A549 (cell line): ENCODE measurements around the gene HGFAC.

Experiments
- CEBPB ChIP-seq, 2 experiments: fragments of >200 bp in 1 of 2; sonication (Bioruptor Twin) in 1 of 2; formaldehyde crosslinking in 1 of 2; IDR thresholded peaks; 2 replicates each; pipeline ENCODE4 v1.6.1; 2012 to 2016
- EHMT2 ChIP-seq: fragments of 200-600 bp; sonication (generic); IDR thresholded peaks from 2 replicates; pipeline ENCODE4 v1.6.1; 2016; ENCODE audit warnings: antibody characterized with exemption, low read depth, mild to moderate bottlenecking, moderate library complexity
- HOXB13 ChIP-seq: fragments of 250-450 bp; sonication (Bioruptor Pico); IDR thresholded peaks from 2 replicates; pipeline ENCODE4 v1.5.0; 2020; ENCODE audit warnings: low read depth, mild to moderate bottlenecking, moderate library complexity
- RAD21 ChIP-seq, 2 experiments: fragments of >200 bp in 1 of 2; sonication (Bioruptor Twin) in 1 of 2; formaldehyde crosslinking in 1 of 2; IDR thresholded peaks in 1 of 2; conservative IDR thresholded peaks in 1 of 2; 2 replicates in 1 of 2; 3 replicates in 1 of 2; pipeline ENCODE4 v1.6.1; 2012 to 2018; ENCODE audit warnings: inconsistent platforms in 1 of 2
- RNF2 ChIP-seq: fragments of 200-600 bp; sonication (generic); IDR thresholded peaks from 2 replicates; pipeline ENCODE4 v1.6.1; 2016; ENCODE audit warnings: low read depth, mild to moderate bottlenecking, antibody characterized with exemption, moderate library complexity, borderline replicate concordance
- SREBF2 ChIP-seq: fragments of 450-650 bp; IDR thresholded peaks from 2 replicates; pipeline ENCODE4 v1.6.1; 2014; ENCODE audit warnings: mild to moderate bottlenecking, moderate library complexity
- TP53 ChIP-seq: fragments of 250-450 bp; sonication (Bioruptor Pico); IDR thresholded peaks from 2 replicates; pipeline ENCODE4 v1.5.0; 2021; ENCODE audit warnings: mild to moderate bottlenecking, moderate library complexity
- TF ChIP-seq, protein P1 (sequence below): fragments of 450-650 bp; IDR thresholded peaks from 2 replicates; pipeline ENCODE4 v1.6.1; 2014; ENCODE audit warnings: antibody characterized with exemption
- TF ChIP-seq, protein P2 (sequence below): fragments of >200 bp; sonication (Bioruptor Twin); formaldehyde crosslinking; IDR thresholded peaks from 3 replicates; pipeline ENCODE4 v1.5.1; 2016
- TF ChIP-seq, protein P3 (sequence below): fragments of 200-600 bp; sonication (generic); IDR thresholded peaks from 2 replicates; pipeline ENCODE4 v1.6.1; 2016; ENCODE audit warnings: antibody characterized with exemption, mild to moderate bottlenecking, moderate library complexity

DNA sequence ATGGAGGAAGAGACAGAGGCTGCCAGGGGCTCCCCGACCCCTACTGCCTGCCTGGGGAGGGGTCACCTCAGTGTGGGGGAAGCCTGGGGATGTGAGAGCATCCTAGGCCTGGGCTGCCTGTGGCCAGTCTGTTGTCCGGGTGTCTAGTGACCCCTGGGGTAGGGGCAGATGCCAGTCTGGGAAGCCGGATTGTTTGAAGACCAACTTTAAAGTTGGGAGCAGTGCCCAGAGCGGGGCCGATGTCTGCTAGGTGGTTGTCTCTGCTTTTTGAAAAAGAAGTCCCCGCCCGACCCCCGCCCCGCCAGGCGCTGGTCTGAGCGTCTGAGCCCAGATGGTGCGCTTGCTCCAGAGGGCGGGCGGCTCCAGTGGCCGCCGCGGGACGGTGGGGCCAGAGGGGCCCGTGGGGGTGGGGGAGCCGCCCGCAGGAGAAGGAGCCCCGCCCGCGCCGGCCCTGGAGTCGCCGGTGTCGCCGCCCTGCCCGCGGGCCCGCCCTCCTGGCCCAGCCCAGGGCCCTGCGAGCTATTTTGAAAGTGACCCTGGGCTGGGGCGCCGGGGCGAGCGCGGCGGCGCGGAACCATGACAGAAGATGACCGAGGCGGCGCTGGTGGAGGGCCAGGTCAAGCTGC is 21.1 kb downstream of the HGFAC start, which contains the start of gene DOK7:
- TF ChIP-seq RNF2: no peak
- TF ChIP-seq HOXB13 (CRISPR knock-in tag): no peak
- TF ChIP-seq RAD21 (conservative IDR thresholded peaks at IDR 0.05 in 1 of 2, IDR thresholded peaks at IDR 0.05 in 1 of 2): no peak
- no peak for TF ChIP-seq EHMT2
- TF ChIP-seq, protein P1, sequence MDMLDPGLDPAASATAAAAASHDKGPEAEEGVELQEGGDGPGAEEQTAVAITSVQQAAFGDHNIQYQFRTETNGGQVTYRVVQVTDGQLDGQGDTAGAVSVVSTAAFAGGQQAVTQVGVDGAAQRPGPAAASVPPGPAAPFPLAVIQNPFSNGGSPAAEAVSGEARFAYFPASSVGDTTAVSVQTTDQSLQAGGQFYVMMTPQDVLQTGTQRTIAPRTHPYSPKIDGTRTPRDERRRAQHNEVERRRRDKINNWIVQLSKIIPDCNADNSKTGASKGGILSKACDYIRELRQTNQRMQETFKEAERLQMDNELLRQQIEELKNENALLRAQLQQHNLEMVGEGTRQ: no peak
- TF ChIP-seq, protein P2, sequence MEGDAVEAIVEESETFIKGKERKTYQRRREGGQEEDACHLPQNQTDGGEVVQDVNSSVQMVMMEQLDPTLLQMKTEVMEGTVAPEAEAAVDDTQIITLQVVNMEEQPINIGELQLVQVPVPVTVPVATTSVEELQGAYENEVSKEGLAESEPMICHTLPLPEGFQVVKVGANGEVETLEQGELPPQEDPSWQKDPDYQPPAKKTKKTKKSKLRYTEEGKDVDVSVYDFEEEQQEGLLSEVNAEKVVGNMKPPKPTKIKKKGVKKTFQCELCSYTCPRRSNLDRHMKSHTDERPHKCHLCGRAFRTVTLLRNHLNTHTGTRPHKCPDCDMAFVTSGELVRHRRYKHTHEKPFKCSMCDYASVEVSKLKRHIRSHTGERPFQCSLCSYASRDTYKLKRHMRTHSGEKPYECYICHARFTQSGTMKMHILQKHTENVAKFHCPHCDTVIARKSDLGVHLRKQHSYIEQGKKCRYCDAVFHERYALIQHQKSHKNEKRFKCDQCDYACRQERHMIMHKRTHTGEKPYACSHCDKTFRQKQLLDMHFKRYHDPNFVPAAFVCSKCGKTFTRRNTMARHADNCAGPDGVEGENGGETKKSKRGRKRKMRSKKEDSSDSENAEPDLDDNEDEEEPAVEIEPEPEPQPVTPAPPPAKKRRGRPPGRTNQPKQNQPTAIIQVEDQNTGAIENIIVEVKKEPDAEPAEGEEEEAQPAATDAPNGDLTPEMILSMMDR: no peak
- no peak for TF ChIP-seq SREBF2
- TF ChIP-seq TP53 (CRISPR knock-in tag): no peak
- TF ChIP-seq, protein P3, sequence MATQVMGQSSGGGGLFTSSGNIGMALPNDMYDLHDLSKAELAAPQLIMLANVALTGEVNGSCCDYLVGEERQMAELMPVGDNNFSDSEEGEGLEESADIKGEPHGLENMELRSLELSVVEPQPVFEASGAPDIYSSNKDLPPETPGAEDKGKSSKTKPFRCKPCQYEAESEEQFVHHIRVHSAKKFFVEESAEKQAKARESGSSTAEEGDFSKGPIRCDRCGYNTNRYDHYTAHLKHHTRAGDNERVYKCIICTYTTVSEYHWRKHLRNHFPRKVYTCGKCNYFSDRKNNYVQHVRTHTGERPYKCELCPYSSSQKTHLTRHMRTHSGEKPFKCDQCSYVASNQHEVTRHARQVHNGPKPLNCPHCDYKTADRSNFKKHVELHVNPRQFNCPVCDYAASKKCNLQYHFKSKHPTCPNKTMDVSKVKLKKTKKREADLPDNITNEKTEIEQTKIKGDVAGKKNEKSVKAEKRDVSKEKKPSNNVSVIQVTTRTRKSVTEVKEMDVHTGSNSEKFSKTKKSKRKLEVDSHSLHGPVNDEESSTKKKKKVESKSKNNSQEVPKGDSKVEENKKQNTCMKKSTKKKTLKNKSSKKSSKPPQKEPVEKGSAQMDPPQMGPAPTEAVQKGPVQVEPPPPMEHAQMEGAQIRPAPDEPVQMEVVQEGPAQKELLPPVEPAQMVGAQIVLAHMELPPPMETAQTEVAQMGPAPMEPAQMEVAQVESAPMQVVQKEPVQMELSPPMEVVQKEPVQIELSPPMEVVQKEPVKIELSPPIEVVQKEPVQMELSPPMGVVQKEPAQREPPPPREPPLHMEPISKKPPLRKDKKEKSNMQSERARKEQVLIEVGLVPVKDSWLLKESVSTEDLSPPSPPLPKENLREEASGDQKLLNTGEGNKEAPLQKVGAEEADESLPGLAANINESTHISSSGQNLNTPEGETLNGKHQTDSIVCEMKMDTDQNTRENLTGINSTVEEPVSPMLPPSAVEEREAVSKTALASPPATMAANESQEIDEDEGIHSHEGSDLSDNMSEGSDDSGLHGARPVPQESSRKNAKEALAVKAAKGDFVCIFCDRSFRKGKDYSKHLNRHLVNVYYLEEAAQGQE: no peak
- no peak for TF ChIP-seq CEBPB (IDR thresholded peaks at IDR 0.05)
